Spinal cord (tissue), 10 donors: ENCODE results near the gene FAM181A. TPM values are rescaled to one million over a fixed set of nuclear protein-coding genes. Genes with fewer than 3 reads are reported as not detected.
A peak's percentile ranks its signal among the peaks of the same experiment; 100 is the strongest.

ENCODE experiments used
- DNase-seq, 6 donors: peaks; one replicate each; pipeline versions ENCODE4 v3.0.0 to v3.0.0-alpha.2; 2013 to 2015; ENCODE audit warnings: low spot score in 6 of 6, low read depth in 4 of 6
- H3K27ac ChIP-seq: one replicate; pipeline ENCODE4 v1.5.1; 2013; ENCODE audit warnings: low read depth, low read length, control low read depth
- H3K27me3 ChIP-seq: one replicate; pipeline ENCODE4 v1.6.1; 2013; ENCODE audit warnings: low read length; ENCODE audit not compliant: control insufficient read depth, insufficient read depth
- H3K36me3 ChIP-seq: one replicate; pipeline ENCODE4 v1.6.1; 2013; ENCODE audit warnings: low read length; ENCODE audit not compliant: control insufficient read depth, insufficient read depth
- H3K4me1 ChIP-seq: one replicate; pipeline ENCODE4 v1.6.1; 2013; ENCODE audit warnings: low read length; ENCODE audit not compliant: control insufficient read depth, insufficient read depth
- H3K4me3 ChIP-seq: one replicate; pipeline ENCODE4 v1.5.1; 2013; ENCODE audit warnings: low read depth, low read length, control low read depth
- H3K9me3 ChIP-seq: one replicate; pipeline ENCODE4 v1.6.1; 2013; ENCODE audit warnings: low read length; ENCODE audit not compliant: control insufficient read depth, insufficient read depth
- WGBS: methylation state at CpG from one replicate; pipeline ENCODE4 v1.1.5; 2013; ENCODE audit warnings: missing lambda C conversion rate; ENCODE audit not compliant: insufficient coverage; 5-methylcytosine and 5-hydroxymethylcytosine counted together
- polyA plus RNA-seq, 2 donors: library from polyadenylated mRNA; unstranded; fragments of 120-200 nt; gene quantifications; one replicate each; pipeline ENCODE4 v1.2.1, GENCODE V29; 2013; ENCODE audit not compliant: insufficient read length in 2 of 2
- total RNA-seq, 2 donors: library from RNA; depleted of rRNA in 1 of 2; stranded (reverse); fragments of 120-200 nt in 1 of 2; fragments of >200 nt in 1 of 2; gene quantifications; one replicate each; pipeline versions ENCODE4 v1.2.3 to v1.2.4, GENCODE V29; 2013 to 2014
- donor health status: healthy.

Gene FAM181A
- total and polyA plus RNA-seq, 4 donors: 3.3 to 16.0 (median 7.6) TPM

DNA sequence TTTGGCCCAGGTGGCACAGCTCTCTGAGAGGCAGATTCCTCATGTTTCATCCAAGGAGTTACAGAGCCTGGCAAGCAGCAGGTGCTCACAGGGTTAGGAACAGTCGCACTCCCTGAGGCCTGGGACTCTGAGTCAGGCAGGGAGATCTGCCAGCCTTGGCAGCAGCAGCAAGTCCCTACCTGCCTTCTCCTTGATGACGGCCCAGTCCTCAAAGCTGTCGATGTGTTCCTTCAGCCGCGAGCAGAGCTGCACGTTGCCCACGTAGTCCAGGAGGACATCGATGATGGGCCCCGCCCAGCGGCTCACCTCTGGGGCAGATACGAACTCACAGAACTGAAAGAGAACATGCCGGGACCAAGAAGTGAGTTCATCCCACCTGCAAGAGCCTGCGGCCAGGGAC lies 10.4 kb downstream of the FAM181A start:
- peaks cover 16% of the 10 kb centered on the region for H3K27me3 ChIP-seq
- H3K4me1 ChIP-seq: peaks cover 38% of the 10 kb centered on the region
- H3K4me3 ChIP-seq: no peak overlapping the region
- H3K36me3 ChIP-seq: no peaks in the 10 kb centered on the region
- H3K27ac ChIP-seq: no peak overlapping the region
- WGBS: 92% methylated on average over 13 of the region's 13 CpGs
- no peaks in the 10 kb centered on the region for H3K9me3 ChIP-seq
- no peak for DNase-seq

DNA sequence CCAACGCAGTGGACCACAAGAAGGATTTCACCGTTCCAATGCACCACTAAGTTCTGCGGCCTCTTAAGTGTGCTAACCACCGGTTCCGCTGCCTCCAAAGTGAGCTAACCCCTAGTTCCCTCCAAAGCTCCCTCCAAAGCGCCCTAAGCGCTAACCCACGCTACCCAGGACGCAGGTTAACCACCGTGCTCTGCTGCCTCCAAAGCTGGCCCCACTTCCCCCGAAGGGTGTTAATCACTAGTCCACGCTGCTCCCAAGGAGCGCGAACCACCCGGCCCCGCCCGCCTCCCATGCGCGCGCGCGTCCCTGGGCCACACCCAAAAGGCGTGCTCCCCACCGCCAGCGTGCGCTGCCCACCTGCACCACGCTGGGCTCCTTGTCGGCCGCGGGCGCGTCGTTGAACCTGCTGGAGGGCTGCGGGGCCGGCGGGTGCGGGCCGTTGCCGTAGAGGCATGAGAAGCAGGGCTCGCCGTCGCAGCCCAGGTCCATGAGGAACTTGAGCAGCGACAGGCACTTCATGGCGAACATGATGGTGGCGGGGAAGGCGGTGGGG lies 11.7 kb downstream of the FAM181A start:
- Histone ChIP-seq H3K27ac (no peak overlapping the region), H3K27me3 (peaks cover 16% of the 10 kb centered on the region), H3K4me3 (no peak overlapping the region), H3K9me3 (no peaks in the 10 kb centered on the region), H3K4me1 (peaks cover 38% of the 10 kb centered on the region), H3K36me3 (no peaks in the 10 kb centered on the region)
- DNase-seq: no peak
- 31% methylated on average over 46 of the region's 46 CpGs for WGBS

DNA sequence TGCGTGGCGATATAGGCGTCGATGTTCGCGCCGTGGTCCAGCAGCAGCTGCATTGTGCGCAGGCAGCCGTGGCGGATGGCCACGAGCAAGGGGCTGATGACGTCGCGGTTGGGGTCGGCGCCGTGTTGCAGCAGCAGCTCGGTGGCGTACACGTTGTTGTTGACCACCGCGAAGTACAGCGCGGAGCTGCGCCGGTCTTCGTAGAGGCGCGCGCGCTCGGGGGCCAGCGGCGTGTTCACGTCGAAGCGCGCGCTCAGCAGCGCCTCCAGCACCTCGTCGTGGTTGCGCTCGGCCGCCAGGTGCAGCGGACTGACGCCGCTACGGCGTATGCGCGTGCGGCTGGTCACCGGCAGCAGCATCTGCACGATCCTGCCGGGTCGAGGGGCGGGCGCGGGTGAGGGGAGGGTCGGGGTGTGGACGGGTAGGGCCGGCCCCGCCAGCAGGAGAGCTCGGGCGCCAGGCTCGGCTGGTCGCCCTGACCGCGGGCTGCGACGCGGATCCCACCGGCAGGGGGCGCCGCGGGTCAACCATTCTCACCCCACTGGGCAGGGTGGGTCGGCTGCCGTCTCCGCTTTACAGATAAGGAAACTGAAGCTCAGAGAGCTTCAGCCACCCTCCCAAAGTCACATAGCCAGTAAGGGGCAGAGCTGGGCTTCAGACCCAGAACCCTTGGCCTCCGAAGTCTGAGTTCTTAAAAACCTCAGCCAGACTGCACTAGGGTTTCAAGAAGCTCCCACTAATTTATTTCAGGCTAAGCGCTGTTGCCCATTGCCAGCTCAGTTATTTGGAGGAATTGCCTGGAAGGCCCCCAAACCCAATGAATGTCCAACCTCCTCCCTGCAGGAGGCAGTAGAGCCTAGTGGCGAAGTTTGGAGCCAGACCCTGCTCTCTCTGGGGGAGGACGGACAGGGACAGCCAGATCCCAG lies 12.4 kb downstream of the FAM181A start:
- WGBS: 4% methylated on average over 74 of the region's 84 CpGs
- Histone ChIP-seq H3K36me3 (no peaks in the 10 kb centered on the region), H3K4me1 (peaks cover 42% of the 10 kb centered on the region), H3K4me3 (no peak overlapping the region), H3K9me3 (no peaks in the 10 kb centered on the region), H3K27ac (no peak overlapping the region), H3K27me3 (peaks cover 16% of the 10 kb centered on the region)
- DNase-seq: peak in 2 of 6 donors; percentile 76

DNA sequence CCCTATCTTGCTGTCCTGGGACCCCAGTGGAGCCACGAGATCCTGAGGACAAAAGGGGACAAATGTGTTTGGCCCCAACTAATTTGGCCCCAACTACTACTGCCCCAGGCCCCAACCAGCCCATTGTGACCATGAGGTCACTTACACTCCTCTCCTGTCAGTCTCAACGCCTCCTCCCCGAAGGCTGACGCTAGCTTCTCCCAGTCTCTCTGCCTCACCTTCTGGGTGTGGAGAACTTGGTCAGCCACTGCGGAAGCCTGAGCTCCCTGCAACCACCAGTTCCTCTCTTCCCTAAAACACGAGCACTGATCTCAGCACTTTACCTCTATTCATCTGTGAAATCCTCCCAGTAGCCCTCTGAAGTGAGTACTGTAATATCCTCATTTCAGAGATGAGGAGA lies 13.3 kb downstream of the FAM181A start:
- H3K27ac ChIP-seq: no peak overlapping the region
- no peaks in the 10 kb centered on the region for H3K36me3 ChIP-seq
- H3K4me1 ChIP-seq: peaks cover 40% of the 10 kb centered on the region
- WGBS: 91% methylated on average over 4 of the region's 6 CpGs
- H3K9me3 ChIP-seq: no peaks in the 10 kb centered on the region
- no peak overlapping the region for H3K4me3 ChIP-seq
- peaks cover 16% of the 10 kb centered on the region for H3K27me3 ChIP-seq
- no peak for DNase-seq

DNA sequence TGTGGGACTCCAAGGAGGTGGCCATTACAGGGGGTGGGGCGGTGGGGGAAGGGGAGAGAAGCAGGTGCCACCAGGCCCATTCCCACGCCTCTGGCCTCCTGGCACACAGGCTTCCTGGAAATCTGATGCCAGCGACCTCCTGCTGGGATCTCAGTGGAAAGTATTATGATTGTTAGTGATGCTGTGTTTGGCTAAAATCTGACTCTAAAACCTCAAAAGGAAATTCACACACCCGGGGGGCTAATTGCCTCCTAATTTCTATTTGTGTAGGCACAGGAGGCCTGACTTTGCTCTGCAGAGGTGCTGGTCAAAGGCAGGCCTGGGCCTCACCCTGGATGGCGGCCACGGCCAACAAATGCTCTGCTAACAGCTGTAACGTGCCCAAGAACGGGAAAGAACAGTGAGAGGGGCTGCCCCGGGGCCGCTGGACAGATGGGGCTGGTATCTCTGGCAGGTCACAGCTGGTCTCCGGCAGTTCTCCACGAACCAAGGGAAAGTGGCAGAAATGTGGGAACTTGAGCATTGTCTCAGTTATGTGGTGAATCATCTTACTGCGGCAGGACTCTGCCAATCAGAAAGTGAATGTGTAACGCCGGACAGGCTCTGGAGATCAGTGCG lies 14.3 kb downstream of the FAM181A start:
- Histone ChIP-seq H3K36me3 (no peaks in the 10 kb centered on the region), H3K9me3 (no peaks in the 10 kb centered on the region), H3K27ac (no peak overlapping the region), H3K4me3 (no peak overlapping the region), H3K4me1 (peaks cover 31% of the 10 kb centered on the region), H3K27me3 (peaks cover 16% of the 10 kb centered on the region)
- peak in 2 of 6 donors; percentile 37 to 61 for DNase-seq
- 48% methylated on average over 10 of the region's 16 CpGs for WGBS

DNA sequence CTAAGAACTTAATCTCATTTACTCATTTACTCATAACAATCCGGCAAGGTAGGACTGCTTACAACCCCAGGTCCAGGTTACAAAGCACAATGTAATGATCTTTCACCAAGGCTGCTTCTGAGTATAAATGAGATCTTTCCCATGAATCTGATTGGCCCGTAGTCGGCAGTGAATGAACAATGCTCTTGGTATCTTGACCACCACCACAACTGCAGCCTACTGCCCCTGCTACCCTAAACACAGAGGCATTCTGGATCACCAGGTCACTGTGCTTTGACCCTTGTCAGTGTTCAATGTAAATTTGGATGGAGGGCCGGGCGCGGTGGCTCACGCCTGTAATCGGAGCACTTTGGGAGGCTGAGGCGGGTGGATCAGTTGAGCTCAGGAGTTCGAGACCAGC lies 15.9 kb downstream of the FAM181A start:
- 92% methylated on average over 8 of the region's 10 CpGs for WGBS
- Histone ChIP-seq H3K4me1 (peaks cover 25% of the 10 kb centered on the region), H3K4me3 (no peak overlapping the region), H3K27ac (no peak overlapping the region), H3K27me3 (peaks cover 14% of the 10 kb centered on the region), H3K9me3 (no peaks in the 10 kb centered on the region), H3K36me3 (no peaks in the 10 kb centered on the region)
- DNase-seq: no peak

DNA sequence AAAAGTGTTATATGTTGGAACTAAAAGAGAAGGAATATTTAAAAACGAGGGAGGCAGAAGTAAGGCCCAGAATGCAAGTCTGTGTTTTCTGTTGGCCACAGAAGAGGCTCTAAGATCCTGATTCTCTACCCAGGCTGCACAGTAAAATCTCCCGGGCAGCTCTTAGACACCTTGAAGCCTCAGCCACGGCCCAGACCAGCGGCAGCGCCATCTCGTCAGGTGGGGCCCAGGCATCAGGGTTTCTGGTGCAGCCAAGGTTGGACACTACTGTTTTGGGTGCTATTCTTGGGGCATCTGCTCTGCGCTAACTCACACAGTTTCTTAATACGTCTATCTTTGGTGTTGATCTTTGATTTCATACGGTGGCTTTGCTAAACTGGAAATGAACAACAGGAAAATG lies 16.8 kb downstream of the FAM181A start:
- H3K4me1 ChIP-seq: peaks cover 25% of the 10 kb centered on the region
- H3K27me3 ChIP-seq: peaks cover 6% of the 10 kb centered on the region
- DNase-seq: no peak
- H3K4me3 ChIP-seq: no peak overlapping the region
- 91% methylated on average over 8 of the region's 9 CpGs for WGBS
- no peaks in the 10 kb centered on the region for H3K36me3 ChIP-seq
- no peaks in the 10 kb centered on the region for H3K9me3 ChIP-seq
- H3K27ac ChIP-seq: no peak overlapping the region

DNA sequence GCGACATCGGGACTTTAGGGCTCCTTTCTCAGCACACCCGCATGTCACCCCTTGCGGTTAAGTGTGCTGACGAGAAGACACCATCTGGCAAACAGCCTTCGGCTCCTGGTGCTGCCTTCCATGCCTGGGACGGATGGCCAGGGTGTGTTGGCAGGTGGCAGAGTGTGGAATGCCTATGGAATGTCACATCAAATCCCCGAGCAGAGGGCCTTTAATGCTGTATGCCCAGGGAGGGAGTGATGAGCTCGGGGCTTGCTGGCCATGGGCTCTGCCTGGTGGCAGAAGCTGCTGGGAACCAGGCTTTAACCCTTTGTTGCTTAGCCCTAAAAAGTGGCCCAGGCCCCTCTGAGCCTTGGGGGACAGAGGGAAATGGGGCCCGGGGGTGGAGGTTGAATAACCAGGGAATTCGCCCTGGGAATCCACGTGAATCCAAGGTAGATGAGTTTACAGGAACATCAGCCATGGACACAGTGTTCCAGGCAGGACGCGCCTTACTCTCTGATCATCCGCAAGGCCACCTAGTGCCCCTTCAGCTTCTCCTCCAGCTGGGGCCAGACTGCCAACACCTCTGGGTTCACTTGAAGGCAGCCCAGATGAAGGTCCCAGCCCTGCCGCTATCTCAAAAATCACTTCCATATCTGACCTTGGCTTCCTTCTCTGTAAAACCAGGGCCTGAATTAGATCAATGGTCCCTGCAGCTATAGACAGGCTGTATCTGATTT lies 17.4 kb downstream of the FAM181A start:
- WGBS: 82% methylated on average over 16 of the region's 16 CpGs
- no peak for DNase-seq
- peaks cover 22% of the 10 kb centered on the region for H3K4me1 ChIP-seq

DNA sequence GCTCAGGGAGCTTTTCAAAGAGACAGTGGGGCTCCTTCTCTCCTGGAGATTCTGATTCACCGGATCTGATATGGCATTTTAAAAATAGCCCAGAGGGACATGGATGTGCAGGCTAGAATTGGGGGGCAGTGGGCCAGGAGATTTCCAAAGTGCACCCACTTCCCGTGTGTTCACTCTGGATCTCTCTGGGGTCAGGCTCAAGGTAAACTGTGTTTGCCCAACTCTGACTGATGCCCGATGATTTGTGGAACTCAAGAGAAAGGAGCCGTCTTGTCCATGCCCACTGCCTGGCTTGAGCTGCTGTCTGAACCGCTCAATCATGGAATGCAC lies 17.9 kb downstream of the FAM181A start:
- H3K36me3 ChIP-seq: no peaks in the 10 kb centered on the region
- peaks cover under 1% of the 10 kb centered on the region for H3K27me3 ChIP-seq
- 88% methylated on average over 5 of the region's 5 CpGs for WGBS
- H3K27ac ChIP-seq: no peak overlapping the region
- no peak overlapping the region for H3K4me3 ChIP-seq
- peaks cover 18% of the 10 kb centered on the region for H3K4me1 ChIP-seq
- H3K9me3 ChIP-seq: no peaks in the 10 kb centered on the region
- DNase-seq: no peak

More for the DNA sequence above, 17.4 kb downstream of the FAM181A start:
- Histone ChIP-seq H3K27ac (no peak overlapping the region), H3K4me3 (no peak overlapping the region), H3K27me3 (peaks cover 4% of the 10 kb centered on the region), H3K9me3 (no peaks in the 10 kb centered on the region), H3K36me3 (no peaks in the 10 kb centered on the region)
